ENCODE data around the gene HOXB8. TPM values are rescaled to one million over a fixed set of nuclear protein-coding genes. Genes with fewer than 3 reads are reported as not detected.

Gene HOXB8
- total RNA-seq: 100 to 1,000 TPM in 1 of 8 experiments, 10 to 100 TPM in 5, under 1 TPM in 2; 0.80 to 139 (median 63.2) TPM

GRCh38 chr17:48615047-48615962 lies at the start of gene HOXB8:
Gene HOXB8 (minus strand): TSS chr17:48615292. CDS start chr17:48614704, 588 bp downstream.
- peaks cover 25 to 29% of the 10 kb centered on the region in 2 donors for H3K4me1 ChIP-seq (replicated peaks in 1 of 2)
- peak in 5 of 8 experiments; percentile 1 to 24 (median 5) for ATAC-seq (replicated peaks in 6 of 8)
- H3K27ac ChIP-seq: peak within 1 kb of the TSS; percentile 92 to 97
- 5 to 67% (median 15%) methylated on average over 2 to 32 of the region's 41 CpGs for WGBS, 10 experiments
- in situ Hi-C loops (cut with MboI; ENCODE audit: low pct_unique_long_range_greater_than_20kb in 2 of 9, low sequenced_read_pairs in 9 of 9, unreplicated experiment in 9 of 9): no loop called here
- H3K4me3 ChIP-seq: peak within 1 kb of the TSS; percentile 59 to 89 (median 80)

DNA sequence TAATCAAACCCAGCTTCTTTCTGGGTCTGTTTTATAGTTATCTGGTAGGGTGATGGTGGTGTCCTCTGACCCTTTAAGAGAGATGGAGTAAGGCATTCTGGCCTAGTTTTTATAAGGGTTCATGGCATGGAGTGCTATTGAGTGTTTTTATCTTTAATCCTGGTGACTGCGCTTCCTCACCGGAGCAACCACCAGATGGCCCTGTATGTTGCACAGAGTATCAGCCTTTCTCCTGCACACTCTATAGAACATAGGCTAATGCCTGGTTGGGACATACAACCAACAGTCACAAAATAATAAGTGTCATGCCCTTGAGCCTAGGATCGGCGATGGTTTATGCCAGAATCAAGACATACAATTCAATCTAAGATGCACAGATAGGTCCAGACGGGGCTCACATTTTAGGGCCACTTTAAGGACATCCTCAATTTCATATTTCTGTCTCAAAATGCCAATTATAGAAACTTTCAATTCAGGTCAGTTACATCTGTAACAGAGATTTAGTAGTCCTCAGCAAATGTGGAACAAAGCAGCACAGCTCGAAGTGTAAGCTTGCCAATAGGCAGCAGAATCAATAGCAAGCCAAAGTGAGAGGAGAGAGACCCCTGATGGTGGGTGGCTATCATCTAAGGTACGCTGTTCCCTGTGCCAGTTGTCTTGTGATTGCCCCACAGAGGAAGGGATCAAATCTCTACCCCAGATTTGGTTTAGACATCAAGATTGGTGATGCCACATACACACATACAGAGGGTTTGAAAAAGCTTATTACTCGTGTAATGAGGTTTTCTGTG lies 48.2 kb upstream of the HOXB8 start:
- H3K4me1 ChIP-seq (replicated peaks in 1 of 2): no peaks in the 10 kb centered on the region
- ATAC-seq (replicated peaks in 6 of 8): peak in 1 of 8 experiments; percentile 35
- in situ Hi-C loops (cut with MboI; ENCODE audit: low pct_unique_long_range_greater_than_20kb in 2 of 9, low sequenced_read_pairs in 9 of 9, unreplicated experiment in 9 of 9): loop anchor here in 2 of 9 experiments (25.0 kb wide), 1 partner anchor 224 kb away; the partner anchor contains the start of gene ATP5MC1 (in 2 of the 2)
- 0 to 83% (median 50%) methylated on average over 1 to 8 of the region's 8 CpGs; no CpG with 5 or more reads in 1 of the 10 experiments for WGBS, 10 experiments
- H3K4me3 ChIP-seq: no peak overlapping the region
- no peak overlapping the region for H3K27ac ChIP-seq

GRCh38 chr17:48655913-48656312 lies 40.8 kb upstream of the HOXB8 start:
- Histone ChIP-seq H3K27ac (no peak overlapping the region), H3K4me3 (no peak overlapping the region), H3K4me1 (replicated peaks in 1 of 2) (no peaks in the 10 kb centered on the region)
- in situ Hi-C loops (cut with MboI; ENCODE audit: low pct_unique_long_range_greater_than_20kb in 2 of 9, low sequenced_read_pairs in 9 of 9, unreplicated experiment in 9 of 9): loop anchor here in 2 of 9 experiments (25.0 kb wide), 1 partner anchor 231 kb away; the partner anchor contains the start of gene ATP5MC1 (in 2 of the 2)
- ATAC-seq (replicated peaks in 6 of 8): no peak

GRCh38 chr17:48649741-48650140 lies 34.6 kb upstream of the HOXB8 start:
- no peak for ATAC-seq (replicated peaks in 6 of 8)
- Histone ChIP-seq H3K4me3 (no peak overlapping the region), H3K4me1 (replicated peaks in 1 of 2) (no peaks in the 10 kb centered on the region), H3K27ac (no peak overlapping the region)
- 13 to 83% (median 57%) methylated on average over 1 of the region's 1 CpG; no CpG with 5 or more reads in 1 of the 10 experiments for WGBS, 10 experiments
- in situ Hi-C loops (cut with MboI; ENCODE audit: low pct_unique_long_range_greater_than_20kb in 2 of 9, low sequenced_read_pairs in 9 of 9, unreplicated experiment in 9 of 9): loop anchor here in 3 of 9 experiments (25.0 kb wide), 2 partner anchors 88 to 238 kb away; partner anchors contain the start of genes ATP5MC1 (in 2 of the 3) and HOXB13 (in 1 of the 3)

GRCh38 chr17:48647963-48648245 lies 32.8 kb upstream of the HOXB8 start:
- no peak overlapping the region for H3K27ac ChIP-seq
- in situ Hi-C loops (cut with MboI; ENCODE audit: low pct_unique_long_range_greater_than_20kb in 2 of 9, low sequenced_read_pairs in 9 of 9, unreplicated experiment in 9 of 9): loop anchor here in 1 of 9 experiments (25.0 kb wide), 1 partner anchor 89 kb away; the partner anchor contains the start of gene HOXB13
- no peak overlapping the region for H3K4me3 ChIP-seq
- WGBS, 10 experiments: 14 to 83% (median 42%) methylated on average over 1 of the region's 1 CpG; no CpG with 5 or more reads in 4 of the 10 experiments
- H3K4me1 ChIP-seq (replicated peaks in 1 of 2): no peaks in the 10 kb centered on the region
- ATAC-seq (replicated peaks in 6 of 8): no peak

DNA sequence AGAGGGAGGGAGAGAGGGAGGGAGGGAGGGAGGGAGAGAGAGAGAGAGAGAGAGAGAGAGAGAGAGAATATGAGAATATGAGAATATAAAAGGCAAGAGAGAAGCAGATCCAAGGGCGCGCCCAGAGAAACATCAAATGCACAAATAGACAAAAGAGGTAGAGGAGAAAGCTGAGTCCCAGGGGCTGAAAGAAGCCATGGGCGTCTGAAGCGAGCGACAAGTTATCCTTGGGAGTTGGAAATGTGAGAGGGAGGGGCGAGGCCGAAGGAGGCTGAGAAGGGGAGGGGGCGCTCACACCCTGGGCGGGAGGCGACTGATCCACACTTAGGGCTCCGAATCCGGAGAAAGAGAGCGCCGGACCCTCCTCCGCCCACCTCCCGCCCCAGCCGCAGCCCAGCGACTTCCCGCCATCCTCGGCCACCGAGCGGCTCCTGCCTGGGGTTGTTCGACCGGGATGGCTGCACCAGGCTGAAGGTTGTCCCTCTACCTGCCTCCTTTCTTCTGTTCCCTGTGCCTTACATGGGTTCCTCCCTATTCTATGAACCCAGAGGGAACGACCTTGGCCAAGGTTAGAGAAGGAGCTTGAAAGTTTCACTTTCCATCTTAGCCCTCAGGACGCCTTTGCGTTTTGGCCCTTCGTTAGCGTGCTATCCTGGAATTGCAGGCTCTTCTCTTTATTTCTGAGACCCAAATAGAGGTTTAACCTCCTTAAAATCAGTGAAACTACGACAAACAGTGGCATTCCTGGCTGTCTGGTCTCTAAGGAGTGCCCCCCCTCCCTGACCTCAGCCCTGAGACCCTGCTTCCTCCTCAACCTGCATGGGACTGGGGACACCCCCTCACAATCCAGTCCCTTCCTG lies 32.2 kb upstream of the HOXB8 start:
- peak in 5 of 8 experiments; percentile 29 to 55 (median 33) for ATAC-seq (replicated peaks in 6 of 8)
- Histone ChIP-seq H3K4me1 (replicated peaks in 1 of 2) (no peaks in the 10 kb centered on the region), H3K27ac (no peak overlapping the region), H3K4me3 (peak overlapping the region in 1 of 5 donors; percentile 4)
- in situ Hi-C loops (cut with MboI; ENCODE audit: low pct_unique_long_range_greater_than_20kb in 2 of 9, low sequenced_read_pairs in 9 of 9, unreplicated experiment in 9 of 9): loop anchor here in 1 of 9 experiments (25.0 kb wide), 1 partner anchor 90 kb away; the partner anchor contains the start of gene HOXB13
- WGBS, 10 experiments: 0 to 17% (median 5%) methylated on average over 1 to 6 of the region's 30 CpGs; no CpG with 5 or more reads in 3 of the 10 experiments

DNA sequence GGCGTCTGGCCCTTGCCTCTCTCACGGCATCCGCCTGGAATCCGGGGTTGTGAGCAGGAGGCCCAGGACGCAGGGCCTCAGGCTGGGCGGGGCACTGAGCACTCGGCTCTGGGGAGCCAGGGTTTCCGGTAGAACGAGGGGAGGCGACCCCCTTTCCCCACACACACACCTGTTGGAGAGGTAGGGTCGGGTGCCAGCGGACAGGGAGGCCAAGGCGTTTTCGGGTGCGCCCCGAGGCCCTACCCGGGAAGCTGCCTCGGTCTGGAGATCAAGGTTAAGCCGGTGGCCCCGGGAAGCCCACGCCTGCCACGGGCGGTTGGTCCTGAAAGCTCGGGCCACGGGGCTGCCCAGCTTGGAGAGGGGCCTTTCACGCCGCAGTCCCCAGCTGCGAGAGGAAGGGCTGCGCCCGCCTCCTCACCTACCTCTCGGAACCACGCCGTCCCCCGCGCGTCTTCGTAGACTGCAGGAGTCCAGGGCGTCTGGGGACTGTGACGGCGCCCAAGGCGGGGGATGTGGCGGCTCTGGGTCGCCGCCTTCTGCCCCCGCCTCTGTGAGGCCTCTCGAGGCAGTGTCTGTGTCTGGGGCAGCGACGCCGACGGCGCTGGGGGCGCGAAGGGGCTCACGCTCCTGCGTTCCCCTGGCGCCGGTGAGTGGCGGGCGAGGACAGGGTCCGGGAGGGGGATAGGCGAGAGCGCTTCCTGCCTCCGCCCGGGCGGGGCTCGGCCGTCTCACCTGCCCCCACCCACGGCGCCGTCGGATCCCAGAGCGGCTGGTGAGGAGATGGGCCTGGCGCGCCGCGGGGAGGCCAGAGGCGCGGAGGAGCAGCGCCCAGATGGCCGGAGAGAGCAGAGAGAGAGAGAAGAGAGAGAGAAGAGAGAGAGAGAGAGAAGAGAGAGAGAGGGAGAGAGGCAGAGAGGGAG lies 31.4 kb upstream of the HOXB8 start:
- no peak overlapping the region for H3K27ac ChIP-seq
- ATAC-seq (replicated peaks in 6 of 8): peak; percentile 18 to 59 (median 46)
- 0% methylated on average over 1 to 4 of the region's 80 CpGs; no CpG with 5 or more reads in 8 of the 10 experiments for WGBS, 10 experiments
- no peaks in the 10 kb centered on the region for H3K4me1 ChIP-seq (replicated peaks in 1 of 2)
- in situ Hi-C loops (cut with MboI; ENCODE audit: low pct_unique_long_range_greater_than_20kb in 2 of 9, low sequenced_read_pairs in 9 of 9, unreplicated experiment in 9 of 9): loop anchor here in 1 of 9 experiments (25.0 kb wide), 1 partner anchor 91 kb away; the partner anchor contains the start of gene HOXB13
- no peak overlapping the region for H3K4me3 ChIP-seq

DNA sequence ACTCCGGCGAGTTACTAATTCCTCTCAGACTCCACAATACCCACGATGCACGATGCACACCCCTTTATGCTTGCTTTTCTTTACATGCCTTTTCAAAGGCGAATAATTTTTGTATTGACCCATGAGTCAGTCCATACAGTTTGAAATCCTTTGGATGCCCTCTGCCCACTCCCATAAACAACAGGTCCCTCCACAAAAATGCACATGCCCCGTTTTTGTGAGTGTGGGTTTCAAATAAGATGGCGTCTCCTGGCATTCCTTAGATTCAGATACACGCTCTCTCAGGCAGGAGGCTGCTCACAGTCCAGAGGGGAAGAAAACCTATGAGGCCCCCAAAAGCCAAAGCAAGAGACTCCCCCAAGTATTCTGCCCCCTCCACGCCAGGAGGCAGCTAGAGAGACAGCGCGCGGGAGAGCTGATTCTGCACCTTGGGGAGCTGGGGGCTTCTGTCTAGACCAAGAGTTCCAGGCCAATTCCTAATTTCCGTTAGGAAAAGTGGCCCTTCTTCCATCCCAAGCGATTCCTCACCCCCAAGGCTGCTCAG lies 30.6 kb upstream of the HOXB8 start:
- Histone ChIP-seq H3K4me1 (replicated peaks in 1 of 2) (no peaks in the 10 kb centered on the region), H3K4me3 (no peak overlapping the region), H3K27ac (no peak overlapping the region)
- no peak for ATAC-seq (replicated peaks in 6 of 8)
- WGBS, 10 experiments: 0 to 48% (median 11%) methylated on average over 1 to 10 of the region's 14 CpGs; no CpG with 5 or more reads in 2 of the 10 experiments
- in situ Hi-C loops (cut with MboI; ENCODE audit: low pct_unique_long_range_greater_than_20kb in 2 of 9, low sequenced_read_pairs in 9 of 9, unreplicated experiment in 9 of 9): loop anchor here in 1 of 9 experiments (25.0 kb wide), 1 partner anchor 92 kb away; the partner anchor contains the start of gene HOXB13

- Histone ChIP-seq H3K27ac (no peak overlapping the region), H3K4me1 (replicated peaks in 1 of 2) (no peaks in the 10 kb centered on the region), H3K4me3 (no peak overlapping the region)
- ATAC-seq (replicated peaks in 6 of 8): no peak
- in situ Hi-C loops (cut with MboI; ENCODE audit: low pct_unique_long_range_greater_than_20kb in 2 of 9, low sequenced_read_pairs in 9 of 9, unreplicated experiment in 9 of 9): loop anchor here in 1 of 9 experiments (25.0 kb wide), 1 partner anchor 92 kb away; the partner anchor contains the start of gene HOXB13
- 0 to 83% (median 25%) methylated on average over 1 to 6 of the region's 6 CpGs; no CpG with 5 or more reads in 1 of the 10 experiments for WGBS, 10 experiments
These were observed 29.9 kb upstream of the HOXB8 start for GRCh38 chr17:48644910-48645557.

DNA sequence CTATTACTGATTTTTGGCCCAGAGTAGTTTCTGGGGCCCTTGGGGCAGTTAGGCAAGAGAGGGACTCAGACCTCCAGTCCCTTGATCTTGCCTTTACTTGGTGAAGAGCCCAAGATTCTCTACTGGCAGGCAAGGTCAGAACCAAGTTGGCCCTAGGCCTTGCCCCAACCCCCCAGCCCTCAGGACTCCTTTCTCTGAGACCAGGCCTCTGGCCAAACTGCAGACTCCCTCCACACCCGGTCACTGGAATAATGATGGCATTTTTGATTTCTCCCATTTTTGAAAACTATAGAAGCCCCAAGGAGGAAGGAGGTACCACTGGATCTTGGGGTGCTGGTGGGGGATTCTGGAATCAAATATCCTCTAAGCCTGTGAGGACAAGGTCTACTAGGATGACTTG lies 29.1 kb upstream of the HOXB8 start:
- no peak overlapping the region for H3K27ac ChIP-seq
- in situ Hi-C loops (cut with MboI; ENCODE audit: low pct_unique_long_range_greater_than_20kb in 2 of 9, low sequenced_read_pairs in 9 of 9, unreplicated experiment in 9 of 9): loop anchor here in 1 of 9 experiments (25.0 kb wide), 1 partner anchor 93 kb away; the partner anchor contains the start of gene HOXB13
- no peak overlapping the region for H3K4me3 ChIP-seq
- H3K4me1 ChIP-seq (replicated peaks in 1 of 2): no peaks in the 10 kb centered on the region
- 0 to 80% (median 31%) methylated on average over 1 of the region's 1 CpG; no CpG with 5 or more reads in 6 of the 10 experiments for WGBS, 10 experiments
- ATAC-seq (replicated peaks in 6 of 8): no peak

- Histone ChIP-seq H3K4me3 (no peak overlapping the region), H3K4me1 (replicated peaks in 1 of 2) (no peaks in the 10 kb centered on the region), H3K27ac (no peak overlapping the region)
- ATAC-seq (replicated peaks in 6 of 8): no peak
- in situ Hi-C loops (cut with MboI; ENCODE audit: low pct_unique_long_range_greater_than_20kb in 2 of 9, low sequenced_read_pairs in 9 of 9, unreplicated experiment in 9 of 9): loop anchor here in 1 of 9 experiments (25.0 kb wide), 1 partner anchor 94 kb away; the partner anchor contains the start of gene HOXB13
These were observed 28.6 kb upstream of the HOXB8 start for GRCh38 chr17:48643697-48644012.

All from motor neuron (in vitro differentiated cells).